MM.1S (cell line): ENCODE measurements around the gene STIM1.

Experiments
- DNase-seq: peaks from one replicate; pipeline ENCODE4 v3.0.0-alpha.2; 2015
- H2AFZ ChIP-seq: fragments of 300-600 bp; sonication (generic); 2 replicates; pipeline ENCODE4 v1.6.0; 2016; ENCODE audit warnings: antibody characterized with exemption, low read length
- H3F3A ChIP-seq: fragments of 300-600 bp; sonication (generic); 2 replicates; pipeline ENCODE4 v1.6.1; 2016; ENCODE audit warnings: mild to moderate bottlenecking, antibody characterized with exemption, low read length, moderate library complexity, mixed read lengths; ENCODE audit not compliant: insufficient read depth
- H3K27ac ChIP-seq: fragments of 300-600 bp; sonication (generic); 2 replicates; pipeline ENCODE4 v1.5.1; 2016; ENCODE audit warnings: mild to moderate bottlenecking, low read length
- H3K27me3 ChIP-seq: fragments of 300-600 bp; sonication (generic); replicated peaks from 2 replicates; pipeline ENCODE4 v1.6.0; 2016; ENCODE audit warnings: low read length; ENCODE audit not compliant: insufficient read depth
- H3K36me3 ChIP-seq: fragments of 300-600 bp; sonication (generic); replicated peaks from 2 replicates; pipeline ENCODE4 v1.6.1; 2016; ENCODE audit warnings: mild to moderate bottlenecking, low read length, mixed read lengths; ENCODE audit not compliant: insufficient read depth
- H3K4me1 ChIP-seq: fragments of 300-600 bp; sonication (generic); 2 replicates; pipeline ENCODE4 v1.6.1; 2016; ENCODE audit warnings: low read length, mixed read lengths
- H3K4me2 ChIP-seq: fragments of 300-600 bp; sonication (generic); 2 replicates; pipeline ENCODE4 v1.6.0; 2016; ENCODE audit warnings: low read depth, low read length
- H3K4me3 ChIP-seq: fragments of 300-600 bp; sonication (generic); 2 replicates; pipeline ENCODE4 v1.5.1; 2016; ENCODE audit warnings: low read length, mixed read lengths
- H3K79me2 ChIP-seq: fragments of 300-600 bp; sonication (generic); 2 replicates; pipeline ENCODE4 v1.6.1; 2016; ENCODE audit warnings: mixed run types, low read length, mixed read lengths
- H3K9ac ChIP-seq: fragments of 300-600 bp; sonication (generic); 2 replicates; pipeline ENCODE4 v1.6.1; 2016; ENCODE audit warnings: low read length, mixed read lengths
- H3K9me2 ChIP-seq: fragments of 300-600 bp; sonication (generic); replicated peaks from 2 replicates; pipeline ENCODE4 v1.6.1; 2016; ENCODE audit warnings: mild to moderate bottlenecking, low read length, mixed read lengths; ENCODE audit not compliant: insufficient read depth
- H3K9me3 ChIP-seq: fragments of 300-600 bp; sonication (generic); replicated peaks from 2 replicates; pipeline ENCODE4 v1.6.1; 2016; ENCODE audit warnings: mild to moderate bottlenecking, low read length, mixed read lengths; ENCODE audit not compliant: insufficient read depth
- H4K20me1 ChIP-seq: fragments of 300-600 bp; sonication (generic); 2 replicates; pipeline ENCODE4 v1.6.1; 2016; ENCODE audit warnings: mild to moderate bottlenecking, low read length, moderate library complexity, mixed read lengths; ENCODE audit not compliant: insufficient read depth
- EZH2 ChIP-seq: fragments of 300-600 bp; sonication (generic); optimal IDR thresholded peaks from 2 replicates; pipeline ENCODE3; 2017; ENCODE audit warnings: low read depth, mild to moderate bottlenecking, antibody characterized with exemption, low read length, mixed read lengths
- EZH2phosphoT487 ChIP-seq: fragments of 300-600 bp; sonication (generic); IDR thresholded peaks from 2 replicates; pipeline ENCODE4 v1.6.1; 2018; ENCODE audit warnings: antibody characterized with exemption, low read length
- TF ChIP-seq, protein P1 (sequence below): fragments of 300-600 bp; sonication (generic); IDR thresholded peaks from 2 replicates; pipeline ENCODE4 v1.5.1; 2016; ENCODE audit warnings: antibody characterized with exemption, low read length, mixed read lengths

STIM1 gene

DNA sequence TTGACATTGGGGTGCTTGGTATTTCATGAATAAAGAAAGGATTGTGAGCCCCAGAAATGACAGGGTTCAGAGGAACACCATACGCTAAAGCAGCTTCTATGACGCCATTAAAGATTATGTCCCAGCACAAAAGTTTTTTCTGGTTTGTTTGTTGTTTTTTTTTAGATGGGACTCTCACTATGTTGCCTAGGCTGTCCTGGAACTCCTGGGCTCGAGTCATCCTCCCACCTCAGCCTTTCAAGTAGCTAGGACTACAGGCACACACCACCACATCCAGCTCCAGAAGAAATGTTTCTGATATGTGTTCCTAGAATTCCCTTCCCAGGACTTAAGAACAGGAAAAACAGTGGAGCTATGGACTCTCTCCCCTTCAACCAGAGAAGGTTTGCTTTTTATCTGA is 12.1 kb upstream of the STIM1 start:
- H3K27me3 ChIP-seq: no peaks in the 10 kb centered on the region
- H3K9me3 ChIP-seq: no peaks in the 10 kb centered on the region
- H3K36me3 ChIP-seq: no peaks in the 10 kb centered on the region; the same call in 1 of the 2 replicates
- no peak overlapping the region for H3K4me3 ChIP-seq
- peaks cover 24% of the 10 kb centered on the region for H3K79me2 ChIP-seq
- no peak overlapping the region for H2AFZ ChIP-seq
- peaks cover 20% of the 10 kb centered on the region for H3K4me1 ChIP-seq
- H3K27ac ChIP-seq: no peak overlapping the region
- H3K9me2 ChIP-seq: no peaks in the 10 kb centered on the region
- H4K20me1 ChIP-seq: no peaks in the 10 kb centered on the region
- TF ChIP-seq, protein P1, sequence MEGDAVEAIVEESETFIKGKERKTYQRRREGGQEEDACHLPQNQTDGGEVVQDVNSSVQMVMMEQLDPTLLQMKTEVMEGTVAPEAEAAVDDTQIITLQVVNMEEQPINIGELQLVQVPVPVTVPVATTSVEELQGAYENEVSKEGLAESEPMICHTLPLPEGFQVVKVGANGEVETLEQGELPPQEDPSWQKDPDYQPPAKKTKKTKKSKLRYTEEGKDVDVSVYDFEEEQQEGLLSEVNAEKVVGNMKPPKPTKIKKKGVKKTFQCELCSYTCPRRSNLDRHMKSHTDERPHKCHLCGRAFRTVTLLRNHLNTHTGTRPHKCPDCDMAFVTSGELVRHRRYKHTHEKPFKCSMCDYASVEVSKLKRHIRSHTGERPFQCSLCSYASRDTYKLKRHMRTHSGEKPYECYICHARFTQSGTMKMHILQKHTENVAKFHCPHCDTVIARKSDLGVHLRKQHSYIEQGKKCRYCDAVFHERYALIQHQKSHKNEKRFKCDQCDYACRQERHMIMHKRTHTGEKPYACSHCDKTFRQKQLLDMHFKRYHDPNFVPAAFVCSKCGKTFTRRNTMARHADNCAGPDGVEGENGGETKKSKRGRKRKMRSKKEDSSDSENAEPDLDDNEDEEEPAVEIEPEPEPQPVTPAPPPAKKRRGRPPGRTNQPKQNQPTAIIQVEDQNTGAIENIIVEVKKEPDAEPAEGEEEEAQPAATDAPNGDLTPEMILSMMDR: no peak
- TF ChIP-seq EZH2 (no peak), EZH2phosphoT487 (no peak)
- no peak overlapping the region for H3K9ac ChIP-seq
- H3F3A ChIP-seq: peaks cover 7% of the 10 kb centered on the region
- no peak for DNase-seq
- H3K4me2 ChIP-seq: no peak overlapping the region

DNA sequence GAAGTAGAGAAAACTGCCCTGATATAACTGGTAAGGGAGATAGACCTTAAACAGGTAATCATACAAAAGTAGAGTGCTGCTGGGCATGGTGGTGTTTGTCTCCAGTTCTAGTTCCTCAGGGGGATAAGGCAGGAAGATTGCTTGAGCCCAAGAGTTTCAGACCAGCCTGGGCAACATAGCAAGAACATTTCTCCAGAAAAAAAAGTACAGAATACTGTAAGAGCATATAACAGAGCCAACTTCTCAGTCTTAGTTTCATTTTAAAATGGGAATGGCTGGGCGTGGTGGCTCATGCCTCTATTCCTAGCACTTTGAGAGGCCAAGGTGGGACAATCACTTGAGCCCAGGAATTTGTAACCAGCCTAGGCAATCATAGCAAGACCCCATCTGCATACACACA is 10.2 kb upstream of the STIM1 start:
- TF ChIP-seq EZH2: no peak
- no peak for TF ChIP-seq EZH2phosphoT487
- TF ChIP-seq, protein P1: no peak
- Histone ChIP-seq H3K27me3 (no peaks in the 10 kb centered on the region), H3K4me1 (peaks cover 7% of the 10 kb centered on the region; the same call in 1 of the 2 replicates), H3K27ac (no peak overlapping the region), H2AFZ (no peak overlapping the region), H3F3A (peaks cover 7% of the 10 kb centered on the region), H3K79me2 (peaks cover 5% of the 10 kb centered on the region), H3K9me3 (no peaks in the 10 kb centered on the region), H3K4me2 (no peak overlapping the region), H3K4me3 (no peak overlapping the region), H3K9ac (no peak overlapping the region), H4K20me1 (no peaks in the 10 kb centered on the region), H3K9me2 (no peaks in the 10 kb centered on the region), H3K36me3 (no peaks in the 10 kb centered on the region)
- no peak for DNase-seq

DNA sequence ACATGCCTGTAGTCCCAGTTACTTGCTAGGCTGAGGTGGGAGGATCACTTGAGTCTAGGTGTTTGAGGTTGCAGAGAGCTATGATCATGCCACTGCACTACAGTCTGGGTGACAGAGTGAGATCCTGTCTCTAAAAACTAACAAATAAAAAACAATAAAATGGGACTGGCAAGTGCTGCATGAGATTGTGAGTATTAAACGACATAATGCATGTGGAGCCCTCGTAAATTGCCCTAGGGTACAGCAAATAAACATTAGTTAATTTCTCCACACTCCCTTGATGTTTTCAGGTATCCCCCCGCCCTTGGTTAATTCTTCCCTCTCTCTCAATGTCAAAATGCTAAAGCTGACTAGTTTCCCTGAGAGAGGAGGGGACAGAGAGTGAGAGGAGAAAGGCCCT is 9.8 kb upstream of the STIM1 start:
- Histone ChIP-seq H3K79me2 (peaks cover under 1% of the 10 kb centered on the region), H3K9me2 (no peaks in the 10 kb centered on the region), H3K9ac (no peak overlapping the region), H3K4me1 (peaks cover 7% of the 10 kb centered on the region; the same call in 1 of the 2 replicates), H3K9me3 (no peaks in the 10 kb centered on the region), H3K27ac (no peak overlapping the region), H2AFZ (no peak overlapping the region), H3K27me3 (no peaks in the 10 kb centered on the region), H3K4me2 (no peak overlapping the region), H3K36me3 (no peaks in the 10 kb centered on the region), H3K4me3 (no peak overlapping the region), H3F3A (peaks cover 7% of the 10 kb centered on the region), H4K20me1 (no peaks in the 10 kb centered on the region)
- no peak for DNase-seq
- TF ChIP-seq EZH2phosphoT487 (no peak), EZH2 (no peak)
- TF ChIP-seq, protein P1: no peak
